HL-60 (cell line): ENCODE results near the gene SARDH.

Experiments
- CTCF ChIP-seq: IDR thresholded peaks from one replicate; pipeline ENCODE4 v1.5.1; 2011; ENCODE audit warnings: low read length, control low read depth, inconsistent platforms; ENCODE audit not compliant: insufficient read depth
- POLR2AphosphoS5 ChIP-seq: IDR thresholded peaks from 2 replicates; pipeline ENCODE4 v1.6.1; 2012; ENCODE audit warnings: low read depth
- TF ChIP-seq, protein P1 (sequence below): IDR thresholded peaks from 2 replicates; pipeline ENCODE4 v1.6.1; 2012; ENCODE audit warnings: low read depth; ENCODE audit not compliant: insufficient replicate concordance

DNA sequence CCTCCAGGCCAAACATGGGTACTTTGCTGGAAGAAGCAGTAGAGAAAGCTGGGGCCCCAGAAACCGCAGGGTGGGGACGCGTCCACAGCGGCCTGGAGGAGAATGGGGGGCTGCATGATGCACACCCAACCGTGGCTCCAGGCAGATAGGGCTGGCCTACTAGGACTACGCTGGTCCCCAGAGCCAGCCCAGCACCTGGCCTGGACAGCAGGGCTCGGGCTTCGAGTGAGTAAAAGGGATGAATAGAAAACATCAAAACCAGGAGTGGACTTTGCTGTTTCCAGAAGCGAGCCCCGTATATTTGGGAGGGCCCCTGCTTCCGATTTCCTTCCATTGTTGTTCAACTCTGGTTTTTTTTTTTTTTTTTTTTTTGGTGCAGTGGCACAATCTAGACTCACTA, 71.3 kb downstream of the SARDH start:
- TF ChIP-seq CTCF: no peak
- TF ChIP-seq, protein P1, sequence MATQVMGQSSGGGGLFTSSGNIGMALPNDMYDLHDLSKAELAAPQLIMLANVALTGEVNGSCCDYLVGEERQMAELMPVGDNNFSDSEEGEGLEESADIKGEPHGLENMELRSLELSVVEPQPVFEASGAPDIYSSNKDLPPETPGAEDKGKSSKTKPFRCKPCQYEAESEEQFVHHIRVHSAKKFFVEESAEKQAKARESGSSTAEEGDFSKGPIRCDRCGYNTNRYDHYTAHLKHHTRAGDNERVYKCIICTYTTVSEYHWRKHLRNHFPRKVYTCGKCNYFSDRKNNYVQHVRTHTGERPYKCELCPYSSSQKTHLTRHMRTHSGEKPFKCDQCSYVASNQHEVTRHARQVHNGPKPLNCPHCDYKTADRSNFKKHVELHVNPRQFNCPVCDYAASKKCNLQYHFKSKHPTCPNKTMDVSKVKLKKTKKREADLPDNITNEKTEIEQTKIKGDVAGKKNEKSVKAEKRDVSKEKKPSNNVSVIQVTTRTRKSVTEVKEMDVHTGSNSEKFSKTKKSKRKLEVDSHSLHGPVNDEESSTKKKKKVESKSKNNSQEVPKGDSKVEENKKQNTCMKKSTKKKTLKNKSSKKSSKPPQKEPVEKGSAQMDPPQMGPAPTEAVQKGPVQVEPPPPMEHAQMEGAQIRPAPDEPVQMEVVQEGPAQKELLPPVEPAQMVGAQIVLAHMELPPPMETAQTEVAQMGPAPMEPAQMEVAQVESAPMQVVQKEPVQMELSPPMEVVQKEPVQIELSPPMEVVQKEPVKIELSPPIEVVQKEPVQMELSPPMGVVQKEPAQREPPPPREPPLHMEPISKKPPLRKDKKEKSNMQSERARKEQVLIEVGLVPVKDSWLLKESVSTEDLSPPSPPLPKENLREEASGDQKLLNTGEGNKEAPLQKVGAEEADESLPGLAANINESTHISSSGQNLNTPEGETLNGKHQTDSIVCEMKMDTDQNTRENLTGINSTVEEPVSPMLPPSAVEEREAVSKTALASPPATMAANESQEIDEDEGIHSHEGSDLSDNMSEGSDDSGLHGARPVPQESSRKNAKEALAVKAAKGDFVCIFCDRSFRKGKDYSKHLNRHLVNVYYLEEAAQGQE: no peak
- no peak for TF ChIP-seq POLR2AphosphoS5
